Measurements from ENCODE around the gene SLC24A5. TPM values are rescaled to one million over a fixed set of nuclear protein-coding genes. Genes with fewer than 3 reads are reported as not detected.

Gene SLC24A5
- polyA plus RNA-seq, 1 donor = not detected

DNA sequence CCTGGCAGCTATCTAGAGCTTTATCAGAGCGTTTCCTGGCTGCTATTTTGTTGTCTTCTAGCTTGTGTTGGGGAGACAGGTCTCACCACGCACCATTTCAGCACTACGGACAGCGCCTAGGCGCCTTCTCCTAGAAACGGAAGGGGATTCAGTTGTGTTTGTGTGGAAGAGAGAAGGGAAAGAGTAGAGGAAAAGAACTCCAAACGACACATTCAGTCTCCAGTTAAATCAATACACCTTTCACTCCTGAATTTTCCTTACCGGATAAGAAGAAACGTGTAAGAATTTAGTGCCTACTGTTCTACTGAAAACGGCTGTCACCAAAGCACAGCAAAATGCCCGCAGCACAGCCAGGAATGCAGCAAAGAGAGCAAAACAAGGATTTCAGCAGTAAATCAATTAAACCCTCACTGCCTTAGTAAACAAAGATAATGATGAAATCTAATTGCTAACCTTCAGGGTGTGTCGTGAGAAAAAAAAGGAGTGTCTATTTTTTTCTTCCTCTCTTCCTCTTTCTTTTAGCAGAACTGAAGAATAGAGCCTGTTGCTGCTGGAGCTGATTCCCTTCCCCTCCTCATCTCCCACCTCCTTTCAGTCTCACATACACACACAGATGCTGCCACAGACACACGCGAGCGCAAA is 70.3 kb downstream of the SLC24A5 start:
- peak; percentile 73 for DNase-seq (ENCODE audit: low read depth)

DNA sequence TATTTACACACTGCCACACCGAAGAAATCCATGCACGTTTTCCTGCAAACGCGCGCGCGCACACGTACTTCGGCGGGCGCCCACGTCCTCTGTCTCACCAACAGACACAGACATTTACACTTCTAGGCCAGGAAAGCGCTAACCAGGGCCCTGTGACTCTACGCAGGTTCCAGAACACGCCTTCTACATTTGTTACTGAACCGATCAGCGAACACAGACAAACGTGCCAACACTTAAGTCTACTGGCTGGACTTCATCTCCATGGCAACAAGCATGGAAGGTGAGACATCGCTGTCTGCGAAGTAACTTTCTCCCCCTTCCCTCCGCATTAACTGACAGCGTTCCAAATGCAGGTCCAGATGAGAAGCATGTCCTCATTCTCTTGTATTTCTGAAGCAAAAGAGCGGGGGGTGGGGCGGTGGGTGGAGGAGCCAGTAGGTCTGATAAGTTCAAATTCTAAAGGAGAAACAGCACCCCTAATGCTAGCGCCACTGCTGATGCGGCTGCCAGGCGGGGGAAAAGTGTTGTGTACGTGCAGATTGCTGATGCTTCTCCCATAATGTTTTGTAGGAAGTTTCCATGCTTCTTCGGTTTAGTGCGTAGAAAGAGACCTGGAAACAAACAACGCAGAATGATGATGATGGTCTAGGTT is 70.9 kb downstream of the SLC24A5 start, which contains the start of gene CTXN2:
Gene CTXN2, plus strand, starts transcription at position 92 of the 652 bp plus-strand sequence. CDS start 9,636 bp downstream, outside the sequence.
- DNase-seq (ENCODE audit: low read depth) = no peak

Other genes with a start within 250 kb of the SLC24A5 start
- 11.7 TPM for gene MYEF2, start 57.3 kb downstream of the SLC24A5 start, polyA plus RNA-seq (ENCODE audit: insufficient read length)
- gene CTXN2, start 70.7 kb downstream of the SLC24A5 start, polyA plus RNA-seq (ENCODE audit: insufficient read length) = not detected
- 0.15 TPM for gene SLC12A1, start 85.3 kb downstream of the SLC24A5 start, polyA plus RNA-seq (ENCODE audit: insufficient read length)
- gene DUT, start 210.4 kb downstream of the SLC24A5 start, polyA plus RNA-seq (ENCODE audit: insufficient read length) = 107 TPM

Data from forelimb muscle (tissue), 1 donor.